Measurements from ENCODE around the gene HSPA4. TPM values are rescaled to one million over a fixed set of nuclear protein-coding genes. Genes with fewer than 3 reads are reported as not detected.

The HSPA4 gene
- total RNA-seq = 134 and 155 TPM in 2 replicates

DNA sequence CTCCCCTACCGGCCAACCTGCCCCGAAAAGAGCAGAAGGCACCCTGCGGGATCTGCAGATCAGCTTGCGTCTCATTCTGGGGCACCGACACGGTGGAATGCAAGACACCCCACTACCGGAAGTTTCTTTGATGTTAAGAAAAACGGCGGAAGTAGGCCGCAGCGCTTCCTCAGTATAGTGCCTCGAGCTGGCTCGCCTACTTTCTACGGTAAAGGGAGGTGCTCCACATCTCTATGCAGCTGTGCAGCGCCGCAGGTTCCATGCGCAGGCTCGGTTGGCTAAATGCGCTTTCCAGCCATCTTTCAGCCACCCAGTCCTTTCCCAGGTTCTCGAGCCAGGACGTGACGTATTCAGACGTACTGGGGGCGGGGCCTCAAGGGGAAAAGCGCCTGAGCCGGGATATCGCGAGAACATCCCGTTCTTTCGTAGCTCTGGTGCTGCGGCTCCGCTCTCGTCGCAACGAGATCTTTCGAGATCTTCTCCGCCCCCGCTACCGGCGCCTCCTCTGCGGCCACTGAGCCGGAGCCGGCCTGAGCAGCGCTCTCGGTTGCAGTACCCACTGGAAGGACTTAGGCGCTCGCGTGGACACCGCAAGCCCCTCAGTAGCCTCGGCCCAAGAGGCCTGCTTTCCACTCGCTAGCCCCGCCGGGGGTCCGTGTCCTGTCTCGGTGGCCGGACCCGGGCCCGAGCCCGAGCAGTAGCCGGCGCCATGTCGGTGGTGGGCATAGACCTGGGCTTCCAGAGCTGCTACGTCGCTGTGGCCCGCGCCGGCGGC is at the start of gene HSPA4:
Gene HSPA4, plus strand, starts transcription at position 472 of the 775 bp plus-strand sequence. Its CDS starts 238 bp downstream, at position 710.

DNA sequence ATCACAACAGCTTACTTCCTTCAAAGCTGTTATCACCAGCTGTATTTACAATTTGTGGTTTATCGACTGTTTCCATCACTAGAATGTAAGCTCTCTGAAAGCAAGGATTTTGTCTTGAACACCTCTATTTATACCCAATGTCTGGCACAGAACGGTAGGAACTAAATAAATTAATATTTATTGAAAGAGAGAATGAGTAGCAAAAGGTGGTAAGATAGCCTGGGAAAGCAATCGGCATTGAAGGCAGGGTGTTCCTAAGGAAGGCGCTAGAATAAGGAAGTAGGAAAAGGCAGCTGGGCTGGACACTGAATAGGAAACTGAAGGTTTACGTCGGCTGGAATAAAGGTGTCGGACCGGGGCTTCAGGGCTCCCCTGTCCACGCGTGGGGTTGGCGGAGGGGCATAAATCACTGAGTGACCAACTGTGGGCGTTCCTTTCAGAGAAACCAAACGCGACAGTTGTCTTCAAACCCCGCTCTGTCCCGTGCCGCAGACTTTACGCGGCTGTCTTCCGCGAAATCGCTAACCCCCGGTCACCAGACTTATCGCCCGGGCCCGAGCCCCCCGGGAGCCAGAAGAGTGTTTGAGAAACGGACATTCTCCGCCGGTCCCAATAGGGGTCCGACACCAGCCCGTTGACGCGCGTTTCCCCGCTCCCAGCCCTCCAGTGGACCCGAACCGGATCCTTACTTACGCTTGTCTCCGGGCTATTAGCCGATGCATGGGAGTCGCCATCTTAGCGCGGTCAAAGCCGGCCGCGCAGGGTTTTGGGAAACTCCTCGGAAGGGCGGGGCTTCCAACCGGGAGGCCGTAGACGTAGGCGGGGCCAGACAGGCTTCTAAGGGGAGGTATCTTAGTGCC is 25.8 kb upstream of the HSPA4 start, which contains the start of gene ZCCHC10:
Gene ZCCHC10, minus strand, starts transcription at position 746 of the 860 bp plus-strand sequence. Its CDS starts 12 bp downstream, at position 734.

Small RNA genes within 50 kb of the gene (small RNA-seq; reads per million reads assigned to genes)
- not detected for gene AC113410.1 (ENCODE audit: low replicate concordance)
- 0.23 reads per million for gene AC113410.3 (ENCODE audit: low replicate concordance)

Other genes with a start within 250 kb of the HSPA4 start
- gene SOWAHA, start 238.7 kb upstream of the HSPA4 start, total RNA-seq = not detected in 2 replicates
- 2.0 and 8.9 TPM in 2 replicates for gene SHROOM1, start 221.4 kb upstream of the HSPA4 start, total RNA-seq
- 0.22 TPM in 1 of 2 replicates, not detected in the other for gene GDF9, start 185.5 kb upstream of the HSPA4 start, total RNA-seq
- 50.3 and 62.1 TPM in 2 replicates for gene UQCRQ, start 185.4 kb upstream of the HSPA4 start, total RNA-seq
- gene LEAP2, start 178.3 kb upstream of the HSPA4 start, total RNA-seq = 0.22 and 0.43 TPM in 2 replicates
- 67.4 and 101 TPM in 2 replicates for gene AFF4, start 88.4 kb upstream of the HSPA4 start, total RNA-seq
- gene ZCCHC10, start 25.5 kb upstream of the HSPA4 start, total RNA-seq = 10.1 and 12.6 TPM in 2 replicates

Measured in placental pericyte (primary cell).